Measurements from ENCODE around the gene PCDHA1. TPM values are rescaled to one million over a fixed set of nuclear protein-coding genes. Genes with fewer than 3 reads are reported as not detected.
A peak's percentile ranks its signal among the peaks of the same experiment; 100 is the strongest.

Gene PCDHA1
- total and polyA plus RNA-seq, 9 of the 15 experiments (the other 6 are each of a cell fraction or from before 2014, with no cell fraction given) = not detected

DNA sequence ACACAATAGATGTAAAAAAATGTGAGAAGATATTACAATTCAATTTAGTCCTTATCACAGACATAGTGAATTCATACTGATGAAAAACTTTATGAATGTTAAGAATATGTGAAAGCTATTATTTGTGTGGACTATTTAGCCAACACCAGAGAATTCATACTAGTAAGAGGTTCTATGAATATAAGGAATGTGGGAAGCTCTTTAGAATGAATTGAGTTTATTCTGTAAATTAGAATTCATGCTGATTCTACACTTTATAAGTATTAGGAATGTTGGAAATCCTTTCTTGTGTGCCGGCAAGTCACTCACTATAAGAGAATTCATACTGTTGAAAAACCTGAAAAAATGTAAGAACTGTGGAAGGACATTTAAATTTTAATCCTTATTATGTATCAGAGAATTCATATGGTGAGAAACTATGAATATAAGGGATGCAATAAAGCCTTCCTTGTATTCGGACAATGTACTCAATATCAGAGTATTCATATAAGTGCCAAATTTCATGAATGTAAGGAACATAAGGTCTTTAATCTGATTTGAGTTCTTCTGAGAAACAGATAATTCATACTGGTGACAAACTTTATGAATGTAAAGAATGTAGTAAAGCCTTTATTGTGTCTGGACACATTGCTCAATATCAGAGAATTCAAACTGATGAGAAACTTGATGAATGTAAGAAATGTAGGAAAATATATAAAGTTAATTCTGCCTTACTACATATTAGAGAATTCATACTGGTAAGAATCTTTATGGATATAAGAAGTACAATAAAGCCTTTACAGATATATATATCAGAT lies 21.6 kb upstream of the PCDHA1 start:
- Histone ChIP-seq H3K4me3 (no peak overlapping the region), H3K79me2 (ENCODE audit: control insufficient read depth, insufficient read depth, low read length) (no peaks in the 10 kb centered on the region), H3K36me3 (ENCODE audit: control insufficient read depth, insufficient read depth, low read length) (no peaks in the 10 kb centered on the region), H4K20me1 (replicated peaks; ENCODE audit: control insufficient read depth, insufficient read depth, low read length) (no peaks in the 10 kb centered on the region), H3K9ac (ENCODE audit: insufficient read depth in 1 of 2, low read depth in 2 of 2, low read length in 2 of 2) (no peak overlapping the region), H3K4me1 (replicated peaks in 1 of 2; ENCODE audit: control insufficient read depth in 2 of 2, insufficient read depth in 2 of 2, low read length in 2 of 2) (no peaks in the 10 kb centered on the region), H3K27ac (ENCODE audit: extremely low read depth, low read depth, low read length) (no peak overlapping the region), H3K27me3 (ENCODE audit: control insufficient read depth in 2 of 2, insufficient read depth in 2 of 2, low read length in 2 of 2) (no peaks in the 10 kb centered on the region), H3K4me2 (ENCODE audit: insufficient read depth, low read length) (no peak overlapping the region), H2AFZ (ENCODE audit: low read depth, low read length) (no peak overlapping the region), H3K9me1 (ENCODE audit: control insufficient read depth, insufficient read depth, low read length) (no peaks in the 10 kb centered on the region), H3K9me3 (replicated peaks; ENCODE audit: control insufficient read depth, insufficient read depth, low read depth, low read length) (peaks cover 13% of the 10 kb centered on the region)
- no TSS peak for BruUV-seq (replicated peaks)
- in situ Hi-C loops (cut with MboI) = no loop called here
- TF ChIP-seq RFX5 (IDR thresholded peaks at IDR 0.05; ENCODE audit: low read depth, low read length) (no peak), ILF3 (IDR thresholded peaks at IDR 0.05; ENCODE audit: borderline replicate concordance) (no peak), YBX1 (IDR thresholded peaks at IDR 0.05) (no peak), ZNF274 (IDR thresholded peaks at IDR 0.05; ENCODE audit: borderline replicate concordance, low read depth, low read length) (peak; percentile 97), ZNF316 (IDR thresholded peaks at IDR 0.05) (peak; percentile 3; the same call in 1 of the 2 replicates), ZNF282 (CRISPR knock-in tag; IDR thresholded peaks at IDR 0.05) (no peak), CBX5 (IDR thresholded peaks at IDR 0.05; ENCODE audit: borderline replicate concordance, low read depth) (0 out of 2 replicates have a peak, but pooled peaks have one; percentile 10), TRIM28 (IDR thresholded peaks at IDR 0.05) (peak; percentile 85; the same call in 1 of the 2 replicates), TRIM24 (IDR thresholded peaks at IDR 0.05) (peak in 1 of 2 experiments; percentile 43; a peak in 1 of 4 replicates)
- TF ChIP-seq, protein P1, sequence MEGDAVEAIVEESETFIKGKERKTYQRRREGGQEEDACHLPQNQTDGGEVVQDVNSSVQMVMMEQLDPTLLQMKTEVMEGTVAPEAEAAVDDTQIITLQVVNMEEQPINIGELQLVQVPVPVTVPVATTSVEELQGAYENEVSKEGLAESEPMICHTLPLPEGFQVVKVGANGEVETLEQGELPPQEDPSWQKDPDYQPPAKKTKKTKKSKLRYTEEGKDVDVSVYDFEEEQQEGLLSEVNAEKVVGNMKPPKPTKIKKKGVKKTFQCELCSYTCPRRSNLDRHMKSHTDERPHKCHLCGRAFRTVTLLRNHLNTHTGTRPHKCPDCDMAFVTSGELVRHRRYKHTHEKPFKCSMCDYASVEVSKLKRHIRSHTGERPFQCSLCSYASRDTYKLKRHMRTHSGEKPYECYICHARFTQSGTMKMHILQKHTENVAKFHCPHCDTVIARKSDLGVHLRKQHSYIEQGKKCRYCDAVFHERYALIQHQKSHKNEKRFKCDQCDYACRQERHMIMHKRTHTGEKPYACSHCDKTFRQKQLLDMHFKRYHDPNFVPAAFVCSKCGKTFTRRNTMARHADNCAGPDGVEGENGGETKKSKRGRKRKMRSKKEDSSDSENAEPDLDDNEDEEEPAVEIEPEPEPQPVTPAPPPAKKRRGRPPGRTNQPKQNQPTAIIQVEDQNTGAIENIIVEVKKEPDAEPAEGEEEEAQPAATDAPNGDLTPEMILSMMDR (IDR thresholded peaks at IDR 0.05 in 2 of 3, conservative IDR thresholded peaks at IDR 0.05 in 1 of 3; ENCODE audit: insufficient read depth in 2 of 3, low read depth in 1 of 3, low read length in 3 of 3) = no peak
- TF ChIP-seq, protein P2, sequence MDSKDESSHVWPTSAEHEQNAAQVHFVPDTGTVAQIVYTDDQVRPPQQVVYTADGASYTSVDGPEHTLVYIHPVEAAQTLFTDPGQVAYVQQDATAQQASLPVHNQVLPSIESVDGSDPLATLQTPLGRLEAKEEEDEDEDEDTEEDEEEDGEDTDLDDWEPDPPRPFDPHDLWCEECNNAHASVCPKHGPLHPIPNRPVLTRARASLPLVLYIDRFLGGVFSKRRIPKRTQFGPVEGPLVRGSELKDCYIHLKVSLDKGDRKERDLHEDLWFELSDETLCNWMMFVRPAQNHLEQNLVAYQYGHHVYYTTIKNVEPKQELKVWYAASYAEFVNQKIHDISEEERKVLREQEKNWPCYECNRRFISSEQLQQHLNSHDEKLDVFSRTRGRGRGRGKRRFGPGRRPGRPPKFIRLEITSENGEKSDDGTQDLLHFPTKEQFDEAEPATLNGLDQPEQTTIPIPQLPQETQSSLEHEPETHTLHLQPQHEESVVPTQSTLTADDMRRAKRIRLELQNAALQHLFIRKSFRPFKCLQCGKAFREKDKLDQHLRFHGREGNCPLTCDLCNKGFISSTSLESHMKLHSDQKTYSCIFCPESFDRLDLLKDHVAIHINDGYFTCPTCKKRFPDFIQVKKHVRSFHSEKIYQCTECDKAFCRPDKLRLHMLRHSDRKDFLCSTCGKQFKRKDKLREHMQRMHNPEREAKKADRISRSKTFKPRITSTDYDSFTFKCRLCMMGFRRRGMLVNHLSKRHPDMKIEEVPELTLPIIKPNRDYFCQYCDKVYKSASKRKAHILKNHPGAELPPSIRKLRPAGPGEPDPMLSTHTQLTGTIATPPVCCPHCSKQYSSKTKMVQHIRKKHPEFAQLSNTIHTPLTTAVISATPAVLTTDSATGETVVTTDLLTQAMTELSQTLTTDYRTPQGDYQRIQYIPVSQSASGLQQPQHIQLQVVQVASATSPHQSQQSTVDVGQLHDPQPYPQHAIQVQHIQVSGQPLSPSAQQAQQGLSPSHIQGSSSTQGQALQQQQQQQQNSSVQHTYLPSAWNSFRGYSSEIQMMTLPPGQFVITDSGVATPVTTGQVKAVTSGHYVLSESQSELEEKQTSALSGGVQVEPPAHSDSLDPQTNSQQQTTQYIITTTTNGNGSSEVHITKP (IDR thresholded peaks at IDR 0.05; ENCODE audit: partially characterized antibody) = no peak
- ChIA-PET POLR2A (interaction anchor here (0.5 kb wide), 1 partner anchor 20 kb away, joined by 3 read pairs; no protein-coding TSS in a partner anchor), CTCF (ENCODE audit: low intra/inter-chr PET ratio) (no interaction called here)
- FAIRE-seq = no peak
- ATAC-seq = no peak
- WGBS (ENCODE audit: insufficient coverage, low coverage, missing lambda C conversion rate) = 3% methylated on average over 2 of the region's 2 CpGs
- no peak for DNase-seq (ENCODE audit: extremely low read depth in 1 of 4, low spot score in 3 of 4)
- intact Hi-C loops (cut with micrococcal nuclease) = no loop called here

Measured in K562 (cell line).